Measurements from ENCODE around the gene CSRNP2. TPM values are rescaled to one million over a fixed set of nuclear protein-coding genes. Genes with fewer than 3 reads are reported as not detected.
"Not testable (repeated sequence)": the region's sequence is repeated elsewhere in the genome, so short reads cannot be mapped to it uniquely, and the experiment has no call there.

The CSRNP2 gene
- 26.2 TPM for total RNA-seq

GRCh38 chr12:51083126-51083833 lies at the start of gene CSRNP2:
CSRNP2 (minus strand) TSS chr12:51083596; CDS start chr12:51076561, 7,035 bp downstream.
- peak; percentile 97 for DNase-seq (ENCODE audit: low spot score)

- DNase-seq (ENCODE audit: low spot score) = no peak
These were observed 49.3 kb upstream of the CSRNP2 start for GRCh38 chr12:51132693-51133092.

- no peak for DNase-seq (ENCODE audit: low spot score)
These were observed 48.5 kb upstream of the CSRNP2 start for GRCh38 chr12:51131745-51132521.

- DNase-seq (ENCODE audit: low spot score) = no peak
These were observed 45.5 kb upstream of the CSRNP2 start for GRCh38 chr12:51128919-51129318.

- no peak for DNase-seq (ENCODE audit: low spot score)
These were observed 43.8 kb upstream of the CSRNP2 start for GRCh38 chr12:51127050-51127729.

GRCh38 chr12:51126297-51126696 lies 42.9 kb upstream of the CSRNP2 start:
- DNase-seq (ENCODE audit: low spot score) = no peak

- DNase-seq (ENCODE audit: low spot score) = no peak
These were observed 41.1 kb upstream of the CSRNP2 start for GRCh38 chr12:51124504-51124903.

GRCh38 chr12:51122844-51123243 lies 39.4 kb upstream of the CSRNP2 start:
- no peak for DNase-seq (ENCODE audit: low spot score)

GRCh38 chr12:51118706-51119105 lies 35.3 kb upstream of the CSRNP2 start:
- DNase-seq (ENCODE audit: low spot score) = no peak

- no peak for DNase-seq (ENCODE audit: low spot score)
These were observed 32.1 kb upstream of the CSRNP2 start for GRCh38 chr12:51115533-51115932.

- DNase-seq (ENCODE audit: low spot score) = no peak
These were observed 24.7 kb upstream of the CSRNP2 start for GRCh38 chr12:51108136-51108535.

- DNase-seq (ENCODE audit: low spot score) = no peak
These were observed 20.6 kb upstream of the CSRNP2 start for GRCh38 chr12:51103977-51104376.

- no peak for DNase-seq (ENCODE audit: low spot score)
These were observed 15.2 kb upstream of the CSRNP2 start for GRCh38 chr12:51098611-51099010.

GRCh38 chr12:51090705-51091229 lies 7.4 kb upstream of the CSRNP2 start:
- DNase-seq (ENCODE audit: low spot score) = no peak

GRCh38 chr12:51087818-51088217 lies 4.4 kb upstream of the CSRNP2 start:
- no peak for DNase-seq (ENCODE audit: low spot score)

- DNase-seq (ENCODE audit: low spot score) = no peak
These were observed 3.5 kb upstream of the CSRNP2 start for GRCh38 chr12:51086933-51087332.

GRCh38 chr12:51085757-51086156 lies 2.4 kb upstream of the CSRNP2 start:
- DNase-seq (ENCODE audit: low spot score) = no peak

GRCh38 chr12:51082561-51083125 lies 753 bp downstream of the CSRNP2 start:
- DNase-seq (ENCODE audit: low spot score) = peak; percentile 45

- DNase-seq (ENCODE audit: low spot score) = no peak
These were observed 2.0 kb downstream of the CSRNP2 start for GRCh38 chr12:51081421-51081820.

GRCh38 chr12:51080136-51080535 lies 3.3 kb downstream of the CSRNP2 start:
- no peak for DNase-seq (ENCODE audit: low spot score)

GRCh38 chr12:51078866-51079265 lies 4.5 kb downstream of the CSRNP2 start:
- DNase-seq (ENCODE audit: low spot score) = not testable (repeated sequence)

- DNase-seq (ENCODE audit: low spot score) = not testable (repeated sequence)
These were observed 5.0 kb downstream of the CSRNP2 start for GRCh38 chr12:51078346-51078745.

All from ureter (tissue), 1 donor.